OCI-M2 (cell line): Measurements from ENCODE around the gene ADAMTS8.

Source experiments
- DNase-seq: peaks from one replicate; lab custom pipeline; 2025; ENCODE audit not compliant: unreplicated experiment; lab: John Stamatoyannopoulos, UW

Gene ADAMTS8

GRCh38 chr11:130400781-130401483, 27.5 kb downstream of the ADAMTS8 start:
- no peak for DNase-seq

- no peak for DNase-seq
Measured at GRCh38 chr11:130399196-130399595, 29.2 kb downstream of the ADAMTS8 start.

- no peak for DNase-seq
Measured at GRCh38 chr11:130397780-130398179, 30.6 kb downstream of the ADAMTS8 start.

- no peak for DNase-seq
Measured at GRCh38 chr11:130396965-130397364, 31.4 kb downstream of the ADAMTS8 start.

- no peak for DNase-seq
Measured at GRCh38 chr11:130394615-130395014, 33.8 kb downstream of the ADAMTS8 start.

GRCh38 chr11:130391711-130392110, 36.7 kb downstream of the ADAMTS8 start:
- no peak for DNase-seq

- DNase-seq = no peak
Measured at GRCh38 chr11:130390071-130390758, 38.2 kb downstream of the ADAMTS8 start.

- no peak for DNase-seq
Measured at GRCh38 chr11:130389335-130389935, 39.0 kb downstream of the ADAMTS8 start.

- no peak for DNase-seq
Measured at GRCh38 chr11:130388607-130389205, 39.7 kb downstream of the ADAMTS8 start.

GRCh38 chr11:130386056-130386455, 42.4 kb downstream of the ADAMTS8 start:
- DNase-seq = no peak

GRCh38 chr11:130383344-130384211, 44.8 kb downstream of the ADAMTS8 start:
- DNase-seq = no peak

GRCh38 chr11:130381317-130381716, 47.1 kb downstream of the ADAMTS8 start:
- DNase-seq = no peak

GRCh38 chr11:130380778-130381177, 47.6 kb downstream of the ADAMTS8 start:
- no peak for DNase-seq

GRCh38 chr11:130379276-130379675, 49.1 kb downstream of the ADAMTS8 start:
- no peak for DNase-seq

- DNase-seq = no peak
Measured at GRCh38 chr11:130370845-130371590, 57.4 kb downstream of the ADAMTS8 start.

- no peak for DNase-seq
Measured at GRCh38 chr11:130369713-130370112, 58.7 kb downstream of the ADAMTS8 start.

GRCh38 chr11:130369141-130369691, 59.2 kb downstream of the ADAMTS8 start:
- no peak for DNase-seq

- no peak for DNase-seq
Measured at GRCh38 chr11:130359419-130359818, 69.0 kb downstream of the ADAMTS8 start.

- DNase-seq = no peak
Measured at GRCh38 chr11:130358398-130358797, 70.0 kb downstream of the ADAMTS8 start.
